Memory B cell (primary cell): ENCODE data around the gene TMEM38B.

Experiments
- ATAC-seq: fragments of 150-1000 bp; cut with Tn5 transposase; 2 replicates; pipeline ENCODE4 v1.10.0; 2021; ENCODE audit warnings: low read depth, mild to moderate bottlenecking, moderate library complexity
- DNase-seq, 2 donors: peaks; one replicate each; pipeline ENCODE4 v3.0.0; 2022; ENCODE audit warnings: low spot score in 2 of 2
- H3K27ac Mint-ChIP-seq: one replicate; pipeline ENCODE4 v1.8.0; 2022; ENCODE audit warnings: mild to moderate bottlenecking, moderate library complexity, mixed read lengths
- H3K27me3 Mint-ChIP-seq: one replicate; pipeline ENCODE4 v1.8.0; 2022; ENCODE audit warnings: mixed read lengths
- H3K36me3 Mint-ChIP-seq: one replicate; pipeline ENCODE4 v1.8.0; 2022; ENCODE audit warnings: mild to moderate bottlenecking, mixed read lengths
- H3K4me1 Mint-ChIP-seq: one replicate; pipeline ENCODE4 v1.8.0; 2022; ENCODE audit warnings: mixed read lengths
- H3K4me3 Mint-ChIP-seq: one replicate; pipeline ENCODE4 v1.8.0; 2022; ENCODE audit warnings: mild to moderate bottlenecking, moderate library complexity, mixed read lengths
- H3K9me3 Mint-ChIP-seq: one replicate; pipeline ENCODE4 v1.8.0; 2022; ENCODE audit warnings: mixed read lengths

Gene TMEM38B

GRCh38 chr9:105694190-105694847 is at the start of gene TMEM38B:
TSS of gene TMEM38B (plus strand) at chr9:105694541. CDS start at chr9:105694661, 120 bp downstream.
- H3K27me3 Mint-ChIP-seq = peaks cover 7% of the 10 kb centered on the region
- DNase-seq (peak; percentile 75 to 81), ATAC-seq (peak; percentile 79)
- H3K4me3 Mint-ChIP-seq = peak within 1 kb of the TSS; percentile 86
- H3K4me1 Mint-ChIP-seq = peaks cover 21% of the 10 kb centered on the region
- no peaks in the 10 kb centered on the region for H3K9me3 Mint-ChIP-seq
- H3K36me3 Mint-ChIP-seq = peaks cover 2% of the 10 kb centered on the region
- H3K27ac Mint-ChIP-seq = peak within 1 kb of the TSS; percentile 20

- Mint-ChIP-seq H3K4me3 (no peak overlapping the region), H3K36me3 (peaks cover 3% of the 10 kb centered on the region), H3K27ac (no peak overlapping the region), H3K9me3 (no peaks in the 10 kb centered on the region), H3K4me1 (no peaks in the 10 kb centered on the region), H3K27me3 (no peaks in the 10 kb centered on the region)
- ATAC-seq (no peak), DNase-seq (no peak)
Measured at GRCh38 chr9:105646879-105647594, 47.3 kb upstream of the TMEM38B start.

GRCh38 chr9:105647595-105648349 is 46.6 kb upstream of the TMEM38B start:
- H3K9me3 Mint-ChIP-seq = no peaks in the 10 kb centered on the region
- no peaks in the 10 kb centered on the region for H3K27me3 Mint-ChIP-seq
- no peak for ATAC-seq
- peaks cover under 1% of the 10 kb centered on the region for H3K36me3 Mint-ChIP-seq
- no peak for DNase-seq
- H3K4me3 Mint-ChIP-seq = no peak overlapping the region
- no peak overlapping the region for H3K27ac Mint-ChIP-seq
- no peaks in the 10 kb centered on the region for H3K4me1 Mint-ChIP-seq

- peaks cover 7% of the 10 kb centered on the region for H3K4me1 Mint-ChIP-seq
- ATAC-seq (no peak), DNase-seq (no peak)
Measured at GRCh38 chr9:105651806-105652205, 42.5 kb upstream of the TMEM38B start.

GRCh38 chr9:105656131-105656921 is 38.0 kb upstream of the TMEM38B start:
- DNase-seq (peak in 1 of 2 donors; percentile 19), ATAC-seq (peak; percentile 75)
- peak overlapping the region; percentile 28 for H3K27ac Mint-ChIP-seq

More at GRCh38 chr9:105651806-105652205, 42.5 kb upstream of the TMEM38B start:
- Mint-ChIP-seq H3K27me3 (no peaks in the 10 kb centered on the region), H3K4me3 (no peak overlapping the region), H3K9me3 (no peaks in the 10 kb centered on the region), H3K27ac (no peak overlapping the region), H3K36me3 (no peaks in the 10 kb centered on the region)

GRCh38 chr9:105658351-105658750 is 36.0 kb upstream of the TMEM38B start:
- H3K27ac Mint-ChIP-seq = no peak overlapping the region
- H3K9me3 Mint-ChIP-seq = no peaks in the 10 kb centered on the region
- H3K36me3 Mint-ChIP-seq = no peaks in the 10 kb centered on the region
- no peak for DNase-seq
- H3K27me3 Mint-ChIP-seq = peaks cover 5% of the 10 kb centered on the region
- peaks cover 32% of the 10 kb centered on the region for H3K4me1 Mint-ChIP-seq
- ATAC-seq = no peak
- no peak overlapping the region for H3K4me3 Mint-ChIP-seq

More at GRCh38 chr9:105656131-105656921, 38.0 kb upstream of the TMEM38B start:
- Mint-ChIP-seq H3K36me3 (no peaks in the 10 kb centered on the region), H3K4me3 (peak overlapping the region; percentile 82), H3K4me1 (peaks cover 21% of the 10 kb centered on the region), H3K9me3 (no peaks in the 10 kb centered on the region), H3K27me3 (peaks cover 5% of the 10 kb centered on the region)

- H3K27ac Mint-ChIP-seq = peak overlapping the region; percentile 75
- no peak overlapping the region for H3K4me3 Mint-ChIP-seq
- H3K9me3 Mint-ChIP-seq = no peaks in the 10 kb centered on the region
- H3K27me3 Mint-ChIP-seq = peaks cover 5% of the 10 kb centered on the region
- H3K4me1 Mint-ChIP-seq = peaks cover 30% of the 10 kb centered on the region
- ATAC-seq = no peak
- DNase-seq = no peak
- H3K36me3 Mint-ChIP-seq = no peaks in the 10 kb centered on the region
Measured at GRCh38 chr9:105661011-105661410, 33.3 kb upstream of the TMEM38B start.

GRCh38 chr9:105662184-105663104 is 31.9 kb upstream of the TMEM38B start, which contains the start of gene TAL2:
TSS of gene TAL2 (plus strand) at chr9:105662457. CDS start at chr9:105662497, 40 bp downstream.
- H3K4me3 Mint-ChIP-seq = peak within 1 kb of the TSS; percentile 28
- DNase-seq (peak; percentile 26 to 53), ATAC-seq (peak; percentile 96)
- peak within 1 kb of the TSS; percentile 92 for H3K27ac Mint-ChIP-seq
- peaks cover 1% of the 10 kb centered on the region for H3K9me3 Mint-ChIP-seq
- peaks cover 5% of the 10 kb centered on the region for H3K27me3 Mint-ChIP-seq
- no peaks in the 10 kb centered on the region for H3K36me3 Mint-ChIP-seq
- H3K4me1 Mint-ChIP-seq = peaks cover 23% of the 10 kb centered on the region

GRCh38 chr9:105663914-105664313 is 30.4 kb upstream of the TMEM38B start:
- H3K36me3 Mint-ChIP-seq = no peaks in the 10 kb centered on the region
- peaks cover 5% of the 10 kb centered on the region for H3K27me3 Mint-ChIP-seq
- H3K9me3 Mint-ChIP-seq = peaks cover 2% of the 10 kb centered on the region
- no peak overlapping the region for H3K4me3 Mint-ChIP-seq
- DNase-seq = no peak
- ATAC-seq = no peak
- no peak overlapping the region for H3K27ac Mint-ChIP-seq
- peaks cover 18% of the 10 kb centered on the region for H3K4me1 Mint-ChIP-seq

GRCh38 chr9:105667867-105668266 is 26.5 kb upstream of the TMEM38B start:
- Mint-ChIP-seq H3K27me3 (no peaks in the 10 kb centered on the region), H3K9me3 (peaks cover 4% of the 10 kb centered on the region), H3K4me3 (no peak overlapping the region), H3K27ac (no peak overlapping the region), H3K36me3 (peaks cover 2% of the 10 kb centered on the region), H3K4me1 (peaks cover 5% of the 10 kb centered on the region)
- no peak for DNase-seq
- no peak for ATAC-seq

GRCh38 chr9:105670315-105670714 is 24.0 kb upstream of the TMEM38B start:
- DNase-seq (no peak), ATAC-seq (no peak)
- peaks cover 2% of the 10 kb centered on the region for H3K36me3 Mint-ChIP-seq
- peaks cover 12% of the 10 kb centered on the region for H3K4me1 Mint-ChIP-seq
- peaks cover 4% of the 10 kb centered on the region for H3K9me3 Mint-ChIP-seq
- no peaks in the 10 kb centered on the region for H3K27me3 Mint-ChIP-seq
- no peak overlapping the region for H3K27ac Mint-ChIP-seq
- no peak overlapping the region for H3K4me3 Mint-ChIP-seq

GRCh38 chr9:105670775-105671174 is 23.6 kb upstream of the TMEM38B start:
- peaks cover 2% of the 10 kb centered on the region for H3K36me3 Mint-ChIP-seq
- peaks cover 4% of the 10 kb centered on the region for H3K9me3 Mint-ChIP-seq
- no peak overlapping the region for H3K4me3 Mint-ChIP-seq
- no peak for DNase-seq
- H3K27ac Mint-ChIP-seq = no peak overlapping the region
- peaks cover 12% of the 10 kb centered on the region for H3K4me1 Mint-ChIP-seq
- no peaks in the 10 kb centered on the region for H3K27me3 Mint-ChIP-seq
- no peak for ATAC-seq
